Activated CD4-positive, alpha-beta T cell treated with anti-CD3 and anti-CD28 coated beads, Interleukin-10, Interleukin-2, amounts not matched to agents 100 ng/mL and 50 ng/mL, durations not matched to agents 16 hours and 8 hours (primary cell): ENCODE data around the gene TMEM87B.

Experiments used
- DNase-seq: peaks from one replicate; pipeline ENCODE4 v3.0.0-alpha.2; 2020

Gene TMEM87B

GRCh38 chr2:112054847-112055729 lies at the start of gene TMEM87B:
TSS of gene TMEM87B (plus strand) at chr2:112055269. CDS start at chr2:112055592, 323 bp downstream.
- peak; percentile 99 for DNase-seq

GRCh38 chr2:112005406-112006075 lies 49.5 kb upstream of the TMEM87B start:
- DNase-seq: no peak

- DNase-seq: no peak
Measured at GRCh38 chr2:112006076-112006410, 49.0 kb upstream of the TMEM87B start.

- DNase-seq: no peak
Measured at GRCh38 chr2:112007493-112007892, 47.6 kb upstream of the TMEM87B start.

- DNase-seq: no peak
Measured at GRCh38 chr2:112008910-112009485, 46.1 kb upstream of the TMEM87B start.

- no peak for DNase-seq
Measured at GRCh38 chr2:112010751-112011150, 44.3 kb upstream of the TMEM87B start.

GRCh38 chr2:112012556-112012955 lies 42.5 kb upstream of the TMEM87B start:
- DNase-seq: no peak

- no peak for DNase-seq
Measured at GRCh38 chr2:112018846-112019245, 36.2 kb upstream of the TMEM87B start.

GRCh38 chr2:112019569-112019982 lies 35.5 kb upstream of the TMEM87B start:
- no peak for DNase-seq

GRCh38 chr2:112020561-112020960 lies 34.5 kb upstream of the TMEM87B start:
- DNase-seq: no peak

GRCh38 chr2:112021290-112021689 lies 33.8 kb upstream of the TMEM87B start:
- DNase-seq: no peak

GRCh38 chr2:112021781-112022231 lies 33.3 kb upstream of the TMEM87B start:
- no peak for DNase-seq

GRCh38 chr2:112023707-112024106 lies 31.4 kb upstream of the TMEM87B start:
- no peak for DNase-seq

GRCh38 chr2:112024231-112024630 lies 30.8 kb upstream of the TMEM87B start:
- DNase-seq: no peak

GRCh38 chr2:112024896-112025491 lies 30.1 kb upstream of the TMEM87B start:
- DNase-seq: no peak

- no peak for DNase-seq
Measured at GRCh38 chr2:112026509-112026908, 28.6 kb upstream of the TMEM87B start.

GRCh38 chr2:112027767-112028166 lies 27.3 kb upstream of the TMEM87B start:
- no peak for DNase-seq

GRCh38 chr2:112029164-112029563 lies 25.9 kb upstream of the TMEM87B start:
- no peak for DNase-seq

- DNase-seq: no peak
Measured at GRCh38 chr2:112031473-112032223, 23.4 kb upstream of the TMEM87B start.

GRCh38 chr2:112032224-112032586 lies 22.9 kb upstream of the TMEM87B start:
- no peak for DNase-seq

GRCh38 chr2:112032689-112033465 lies 22.2 kb upstream of the TMEM87B start:
- DNase-seq: no peak

- no peak for DNase-seq
Measured at GRCh38 chr2:112033600-112033999, 21.5 kb upstream of the TMEM87B start.
